Mucosa of descending colon (tissue), 3 donors: ENCODE results near the gene STK32C. TPM values are rescaled to one million over a fixed set of nuclear protein-coding genes. Genes with fewer than 3 reads are reported as not detected.

Source experiments
- ATAC-seq: fragments of 200-7000 bp; cut with Tn5 transposase; one replicate; pipeline ENCODE4 v1.9.1; 2020; ENCODE audit warnings: mild to moderate bottlenecking, moderate library complexity
- DNase-seq, 3 donors: peaks; one replicate each; pipeline ENCODE4 v3.0.0-alpha.2; 2020
- H3K36me3 ChIP-seq: fragments of 200-600 bp; one replicate; pipeline ENCODE4 v1.8.0; 2021; ENCODE audit warnings: low read depth, mild to moderate bottlenecking
- H3K4me1 ChIP-seq: fragments of 200-600 bp; one replicate; pipeline ENCODE4 v1.8.0; 2021; ENCODE audit warnings: low read depth, mild to moderate bottlenecking
- H3K4me3 ChIP-seq: fragments of 200-600 bp; one replicate; pipeline ENCODE4 v1.8.0; 2021; ENCODE audit warnings: mild to moderate bottlenecking
- H3K9me3 ChIP-seq: fragments of 200-600 bp; one replicate; pipeline ENCODE4 v1.8.0; 2021; ENCODE audit warnings: mild to moderate bottlenecking
- intact Hi-C, 2 donors: fragments of 100-400 bp; cut with DNase I in 1 of 2; cut with micrococcal nuclease in 1 of 2; formaldehyde crosslinking; loops; one replicate each; pipeline versions ENCODE4 v1.11.0 to v1.11.1; 2022; cut with DNase I, micrococcal nuclease
- long read RNA-seq, 2 donors: library from polyadenylated mRNA; unstranded; transcript quantifications; one replicate each; pipeline ENCODE4 v2.0.0, GENCODE V29; 2019 to 2021
- total RNA-seq, 3 donors: library from RNA; stranded (reverse); fragmentation: NEBNext Ultra II Directional in 2 of 3; extraction: Animal tissue kit (Norgen Biotek cat#: 25700) in 2 of 3; gene quantifications; one replicate each; pipeline versions ENCODE4 v1.2.1 to v1.2.4, GENCODE V29; 2021 to 2023
- TF ChIP-seq, protein P1 (sequence below): fragments of 200-600 bp; IDR thresholded peaks from one replicate; pipeline ENCODE4 v1.8.0; 2022; ENCODE audit warnings: antibody characterized with exemption, mild to moderate bottlenecking
- donor health status: DM: no; HTN: no; CAD: no; lungs with moderate emphysema.
- donor health status: DM: no; HTN: no; CAD: no.
- donor health status: DM: no; HTN: yes; CAD: no.

Gene STK32C
- total RNA-seq = 10 to 100 TPM in 2 of 3 donors, 1 to 10 TPM in 1; 4.5 to 11.5 (median 11.1) TPM
- long read RNA-seq, donor 1, transcript STK32C-201 (12 exons, 2,086 nt) = major isoform, 5 of 12 reads
- long read RNA-seq, donor 1, partial matches to known transcripts = 0 of 12 reads
- long read RNA-seq, donor 1, other reads (novel, unspliced or antisense) = 5 of 12 reads
- long read RNA-seq, donor 2, partial matches to known transcripts = 0 of 10 reads
- long read RNA-seq, donor 2, other reads (novel, unspliced or antisense) = 6 of 10 reads

DNA sequence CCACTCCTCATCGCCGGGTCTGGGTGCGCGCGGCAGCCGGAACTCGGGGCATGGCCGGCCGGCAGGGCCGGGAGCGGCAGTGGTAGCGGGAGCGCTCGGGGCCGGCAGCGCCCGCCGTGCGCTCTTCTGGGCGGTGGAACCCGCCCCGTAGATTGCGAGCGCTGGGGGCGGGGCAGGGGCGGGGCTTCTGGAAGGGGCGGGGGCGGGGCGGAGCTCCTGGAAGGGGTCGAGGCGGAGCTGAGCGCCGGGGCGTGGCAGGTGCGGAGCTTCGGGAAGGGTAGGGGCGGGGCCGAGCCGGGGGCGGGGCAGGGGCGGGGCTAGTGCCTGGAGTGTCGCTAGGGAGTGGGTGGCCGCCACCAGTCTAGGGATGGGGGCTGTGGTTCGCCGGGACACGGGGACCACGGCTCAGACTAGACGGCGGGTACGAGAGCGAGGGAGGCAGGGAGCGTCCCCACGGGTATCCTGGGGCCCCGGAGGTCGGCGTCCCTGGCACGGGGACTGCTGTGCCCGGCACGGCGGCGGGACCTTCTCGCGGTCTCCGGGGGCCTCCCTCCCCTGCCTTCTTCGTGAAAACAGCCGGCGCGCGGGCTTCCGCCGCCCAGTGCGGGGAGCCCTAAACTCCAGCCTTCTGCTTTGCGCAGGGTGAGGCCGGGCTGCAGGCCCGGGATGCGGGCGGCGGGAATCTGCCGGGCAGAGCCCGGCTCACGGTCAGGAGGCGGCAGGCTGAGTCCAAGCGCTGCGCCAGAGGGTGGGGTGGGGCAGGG lies at the start of gene STK32C:
STK32C (minus strand) TSS at position 128 of the 764 bp plus-strand sequence; CDS start at position 11, 117 bp downstream.
- intact Hi-C loops = no loop called here
- Histone ChIP-seq H3K36me3 (no peaks in the 10 kb centered on the region), H3K4me3 (peak within 1 kb of the TSS; percentile 44), H3K9me3 (no peaks in the 10 kb centered on the region), H3K4me1 (peaks cover 13% of the 10 kb centered on the region)
- TF ChIP-seq, protein P1, sequence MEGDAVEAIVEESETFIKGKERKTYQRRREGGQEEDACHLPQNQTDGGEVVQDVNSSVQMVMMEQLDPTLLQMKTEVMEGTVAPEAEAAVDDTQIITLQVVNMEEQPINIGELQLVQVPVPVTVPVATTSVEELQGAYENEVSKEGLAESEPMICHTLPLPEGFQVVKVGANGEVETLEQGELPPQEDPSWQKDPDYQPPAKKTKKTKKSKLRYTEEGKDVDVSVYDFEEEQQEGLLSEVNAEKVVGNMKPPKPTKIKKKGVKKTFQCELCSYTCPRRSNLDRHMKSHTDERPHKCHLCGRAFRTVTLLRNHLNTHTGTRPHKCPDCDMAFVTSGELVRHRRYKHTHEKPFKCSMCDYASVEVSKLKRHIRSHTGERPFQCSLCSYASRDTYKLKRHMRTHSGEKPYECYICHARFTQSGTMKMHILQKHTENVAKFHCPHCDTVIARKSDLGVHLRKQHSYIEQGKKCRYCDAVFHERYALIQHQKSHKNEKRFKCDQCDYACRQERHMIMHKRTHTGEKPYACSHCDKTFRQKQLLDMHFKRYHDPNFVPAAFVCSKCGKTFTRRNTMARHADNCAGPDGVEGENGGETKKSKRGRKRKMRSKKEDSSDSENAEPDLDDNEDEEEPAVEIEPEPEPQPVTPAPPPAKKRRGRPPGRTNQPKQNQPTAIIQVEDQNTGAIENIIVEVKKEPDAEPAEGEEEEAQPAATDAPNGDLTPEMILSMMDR = no peak
- peak; percentile 97 for ATAC-seq
- peak; percentile 94 to 95 (median 95) for DNase-seq

DNA sequence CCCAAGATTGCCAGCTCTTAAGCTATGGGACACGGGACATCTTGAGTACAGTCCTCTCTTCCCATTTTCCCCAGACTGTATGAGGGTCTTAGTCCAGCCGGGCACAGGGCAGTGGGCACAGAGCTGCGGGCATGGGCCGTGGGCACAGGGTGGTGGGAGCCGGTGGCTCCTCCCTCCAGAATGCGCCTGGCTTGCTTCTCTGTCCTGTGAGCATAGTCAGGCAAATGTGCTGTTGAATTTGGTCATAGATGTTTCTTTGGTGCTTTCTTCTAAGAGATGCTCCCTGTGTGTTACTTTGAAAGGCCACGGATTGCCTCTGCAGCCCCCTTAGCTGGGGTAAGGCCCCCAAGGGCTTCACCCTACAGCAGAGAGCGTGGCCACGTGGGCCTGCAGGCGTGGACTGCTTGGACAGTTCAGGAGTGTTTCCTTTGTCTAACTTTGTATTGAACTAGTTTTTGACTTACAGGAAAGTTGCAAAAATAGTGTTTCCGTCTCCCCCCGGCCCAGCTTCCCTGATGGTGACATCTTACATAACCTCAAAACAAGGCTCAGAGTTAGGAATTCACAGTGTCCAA lies 49.0 kb upstream of the STK32C start:
- TF ChIP-seq, protein P1 = no peak
- DNase-seq (no peak), ATAC-seq (no peak)
- Histone ChIP-seq H3K4me1 (no peaks in the 10 kb centered on the region), H3K9me3 (no peaks in the 10 kb centered on the region), H3K4me3 (no peak overlapping the region), H3K36me3 (no peaks in the 10 kb centered on the region)
- intact Hi-C loops = loop anchor here in 1 of 2 donors (10.0 kb wide), 1 partner anchor 132 kb away; no protein-coding TSS in a partner anchor

DNA sequence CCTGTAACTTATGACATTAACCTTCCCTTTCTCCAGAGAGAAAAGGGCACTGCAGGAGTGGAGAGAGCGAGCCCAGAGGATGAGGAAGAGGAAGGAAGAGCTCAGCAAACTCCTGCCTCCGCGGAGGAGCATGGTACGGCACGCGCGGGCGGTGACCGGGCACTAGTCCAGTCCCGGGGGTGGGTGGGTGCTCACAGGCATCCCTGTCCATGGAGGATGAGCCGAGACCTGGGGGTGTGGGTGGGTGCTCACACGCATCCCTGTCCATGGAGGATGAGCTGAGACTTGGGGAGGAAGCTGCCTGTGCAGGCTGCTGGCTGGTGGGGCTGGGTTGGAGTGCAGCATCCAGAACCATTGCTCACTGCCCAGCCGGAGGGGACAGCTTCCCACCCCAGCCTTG lies 48.0 kb upstream of the STK32C start:
- DNase-seq = peak in 1 of 3 donors; percentile 44
- Histone ChIP-seq H3K4me3 (no peak overlapping the region), H3K9me3 (no peaks in the 10 kb centered on the region), H3K4me1 (no peaks in the 10 kb centered on the region), H3K36me3 (no peaks in the 10 kb centered on the region)
- TF ChIP-seq, protein P1 = no peak
- intact Hi-C loops = loop anchor here in 1 of 2 donors (10.0 kb wide), 1 partner anchor 131 kb away; no protein-coding TSS in a partner anchor
- no peak for ATAC-seq

DNA sequence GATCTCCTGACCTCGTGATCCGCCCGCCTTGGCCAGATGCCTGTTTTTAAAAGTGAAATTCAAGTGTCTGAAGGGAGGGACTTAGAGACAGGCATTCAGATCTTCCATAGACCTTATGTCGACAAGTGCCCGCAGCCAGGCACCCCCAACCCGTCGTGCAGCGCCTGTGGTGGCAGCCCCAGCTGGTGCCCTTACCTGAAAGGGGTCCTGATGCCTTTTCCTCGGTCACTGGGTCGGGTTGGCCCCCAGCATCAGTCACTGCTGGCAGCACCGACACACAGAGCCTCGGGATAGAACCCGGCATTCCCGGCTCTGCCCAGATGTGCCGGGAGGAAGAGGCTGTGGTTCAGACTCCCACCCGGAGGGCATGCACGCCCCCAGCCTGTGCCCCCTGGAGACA lies 47.5 kb upstream of the STK32C start:
- intact Hi-C loops = loop anchor here in 1 of 2 donors (10.0 kb wide), 1 partner anchor 130 kb away; no protein-coding TSS in a partner anchor
- no peaks in the 10 kb centered on the region for H3K36me3 ChIP-seq
- no peaks in the 10 kb centered on the region for H3K9me3 ChIP-seq
- H3K4me1 ChIP-seq = no peaks in the 10 kb centered on the region
- peak in 1 of 3 donors; percentile 36 for DNase-seq
- ATAC-seq = no peak
- H3K4me3 ChIP-seq = no peak overlapping the region
- TF ChIP-seq, protein P1 = no peak

DNA sequence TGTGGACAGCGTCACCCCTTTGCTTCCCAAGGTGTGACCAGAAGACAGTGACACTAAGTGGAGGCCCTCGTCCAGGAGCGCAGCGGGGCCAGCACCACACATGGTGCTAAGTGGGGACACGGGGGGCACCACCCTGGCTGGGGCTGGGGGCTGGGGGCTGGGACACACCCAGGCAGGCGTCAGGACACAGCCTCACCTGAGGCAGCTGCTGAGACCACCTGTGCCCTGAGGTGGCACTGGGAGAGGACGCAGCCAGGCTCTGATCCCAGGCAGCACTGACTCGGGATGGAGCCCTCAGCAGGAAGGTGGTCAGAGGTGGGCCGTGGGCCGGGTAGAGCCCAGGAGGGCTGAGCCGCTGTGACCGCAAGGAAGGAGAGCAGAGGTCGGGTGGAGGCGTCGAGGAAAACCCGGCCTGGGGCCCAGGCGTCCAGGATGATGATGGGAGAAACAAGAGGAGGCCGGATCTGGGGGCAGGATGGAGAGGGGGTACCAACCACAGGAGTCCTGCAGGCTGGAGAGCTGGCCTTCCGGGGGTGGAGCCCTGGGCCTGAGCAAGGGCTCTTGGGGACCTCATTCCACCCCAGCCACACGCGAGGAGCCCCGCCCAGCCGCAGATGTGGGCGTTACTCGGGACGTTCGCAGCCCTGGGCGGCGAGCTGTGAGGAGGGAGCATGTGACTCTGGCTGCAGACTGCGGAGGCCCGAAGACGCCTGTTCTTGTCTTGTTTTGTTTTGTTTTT lies 46.8 kb upstream of the STK32C start:
- Histone ChIP-seq H3K36me3 (no peaks in the 10 kb centered on the region), H3K4me1 (no peaks in the 10 kb centered on the region), H3K4me3 (no peak overlapping the region), H3K9me3 (no peaks in the 10 kb centered on the region)
- intact Hi-C loops = loop anchor here (5.0 to 10.0 kb wide), 2 partner anchors 130 to 132 kb away; no protein-coding TSS in a partner anchor
- ATAC-seq (no peak), DNase-seq (peak in 1 of 3 donors; percentile 43)
- TF ChIP-seq, protein P1 = no peak
